Mucosa of rectum (tissue), 2 donors: ENCODE data around the gene NOX4.

Source experiments
- H3K27ac ChIP-seq, 2 donors: one replicate each; pipeline ENCODE4 v1.7.0; 2013; ENCODE audit warnings: inconsistent platforms in 2 of 2, low read depth in 2 of 2, low read length in 2 of 2
- H3K27me3 ChIP-seq, 2 donors: one replicate each; pipeline ENCODE4 v1.7.0; 2013; ENCODE audit warnings: low read length in 2 of 2; ENCODE audit not compliant: control insufficient read depth in 2 of 2, insufficient read depth in 2 of 2
- H3K36me3 ChIP-seq, 2 donors: one replicate each; pipeline ENCODE4 v1.7.0; 2013; ENCODE audit warnings: low read length in 2 of 2; ENCODE audit not compliant: control insufficient read depth in 2 of 2, insufficient read depth in 2 of 2
- H3K4me1 ChIP-seq, 2 donors: one replicate each; pipeline ENCODE4 v1.7.0; 2013; ENCODE audit warnings: low read length in 2 of 2, mild to moderate bottlenecking in 1 of 2; ENCODE audit not compliant: control insufficient read depth in 2 of 2, insufficient read depth in 2 of 2
- H3K4me3 ChIP-seq, 2 donors: one replicate each; pipeline ENCODE4 v1.7.0; 2013; ENCODE audit warnings: low read length in 2 of 2
- H3K9ac ChIP-seq, 2 donors: one replicate each; pipeline ENCODE4 v1.7.0; 2013; ENCODE audit warnings: low read length in 2 of 2, low read depth in 1 of 2, mild to moderate bottlenecking in 1 of 2
- H3K9me3 ChIP-seq, 2 donors: one replicate each; pipeline ENCODE4 v1.7.0; 2013; ENCODE audit warnings: low read length in 2 of 2; ENCODE audit not compliant: control insufficient read depth in 2 of 2
- donor health status: healthy.
- donor health status: Normal muscosa, but diverticular disease.

Gene NOX4

GRCh38 chr11:89477175-89477574 is 14.0 kb downstream of the NOX4 start:
- H3K27ac ChIP-seq = no peak overlapping the region
- no peak overlapping the region for H3K4me3 ChIP-seq
- no peaks in the 10 kb centered on the region for H3K36me3 ChIP-seq
- no peak overlapping the region for H3K9ac ChIP-seq
- no peaks in the 10 kb centered on the region for H3K9me3 ChIP-seq
- no peaks in the 10 kb centered on the region for H3K4me1 ChIP-seq
- no peaks in the 10 kb centered on the region for H3K27me3 ChIP-seq

GRCh38 chr11:89463266-89463780 is 27.9 kb downstream of the NOX4 start:
- H3K27me3 ChIP-seq = no peaks in the 10 kb centered on the region

GRCh38 chr11:89458716-89459115 is 32.5 kb downstream of the NOX4 start:
- H3K9me3 ChIP-seq = no peaks in the 10 kb centered on the region
- no peaks in the 10 kb centered on the region for H3K36me3 ChIP-seq
- no peak overlapping the region for H3K27ac ChIP-seq
- H3K4me1 ChIP-seq = no peaks in the 10 kb centered on the region
- no peak overlapping the region for H3K4me3 ChIP-seq
- H3K9ac ChIP-seq = no peak overlapping the region
- no peaks in the 10 kb centered on the region for H3K27me3 ChIP-seq

More at GRCh38 chr11:89463266-89463780, 27.9 kb downstream of the NOX4 start:
- Histone ChIP-seq H3K36me3 (no peaks in the 10 kb centered on the region), H3K4me3 (no peak overlapping the region), H3K9me3 (no peaks in the 10 kb centered on the region), H3K9ac (no peak overlapping the region), H3K27ac (no peak overlapping the region), H3K4me1 (no peaks in the 10 kb centered on the region)

- no peaks in the 10 kb centered on the region for H3K36me3 ChIP-seq
- no peaks in the 10 kb centered on the region for H3K27me3 ChIP-seq
- H3K9me3 ChIP-seq = no peaks in the 10 kb centered on the region
- no peaks in the 10 kb centered on the region for H3K4me1 ChIP-seq
- H3K9ac ChIP-seq = no peak overlapping the region
- no peak overlapping the region for H3K4me3 ChIP-seq
- H3K27ac ChIP-seq = no peak overlapping the region
Measured at GRCh38 chr11:89457190-89457589, 34.0 kb downstream of the NOX4 start.

- Histone ChIP-seq H3K27ac (no peak overlapping the region), H3K9me3 (no peaks in the 10 kb centered on the region), H3K36me3 (no peaks in the 10 kb centered on the region)
Measured at GRCh38 chr11:89456681-89457080, 34.5 kb downstream of the NOX4 start.

GRCh38 chr11:89452780-89453179 is 38.4 kb downstream of the NOX4 start:
- H3K36me3 ChIP-seq = no peaks in the 10 kb centered on the region
- H3K4me3 ChIP-seq = no peak overlapping the region
- no peaks in the 10 kb centered on the region for H3K27me3 ChIP-seq
- H3K9me3 ChIP-seq = no peaks in the 10 kb centered on the region
- H3K9ac ChIP-seq = no peak overlapping the region
- H3K27ac ChIP-seq = no peak overlapping the region
- H3K4me1 ChIP-seq = no peaks in the 10 kb centered on the region

More at GRCh38 chr11:89456681-89457080, 34.5 kb downstream of the NOX4 start:
- H3K4me1 ChIP-seq = no peaks in the 10 kb centered on the region
- H3K9ac ChIP-seq = no peak overlapping the region
- H3K4me3 ChIP-seq = no peak overlapping the region
- no peaks in the 10 kb centered on the region for H3K27me3 ChIP-seq

GRCh38 chr11:89447845-89448244 is 43.3 kb downstream of the NOX4 start:
- Histone ChIP-seq H3K4me3 (no peak overlapping the region), H3K9ac (no peak overlapping the region), H3K27me3 (no peaks in the 10 kb centered on the region), H3K4me1 (no peaks in the 10 kb centered on the region), H3K9me3 (no peaks in the 10 kb centered on the region), H3K36me3 (no peaks in the 10 kb centered on the region), H3K27ac (no peak overlapping the region)

GRCh38 chr11:89443361-89444322 is 47.5 kb downstream of the NOX4 start:
- H3K9ac ChIP-seq = no peak overlapping the region

GRCh38 chr11:89442801-89443200 is 48.4 kb downstream of the NOX4 start:
- H3K27ac ChIP-seq = no peak overlapping the region

More at GRCh38 chr11:89443361-89444322, 47.5 kb downstream of the NOX4 start:
- H3K4me3 ChIP-seq = no peak overlapping the region
- H3K36me3 ChIP-seq = no peaks in the 10 kb centered on the region
- no peaks in the 10 kb centered on the region for H3K9me3 ChIP-seq
- H3K4me1 ChIP-seq = no peaks in the 10 kb centered on the region
- no peaks in the 10 kb centered on the region for H3K27me3 ChIP-seq
- H3K27ac ChIP-seq = no peak overlapping the region

GRCh38 chr11:89441606-89442005 is 49.6 kb downstream of the NOX4 start:
- Histone ChIP-seq H3K9ac (no peak overlapping the region), H3K4me3 (no peak overlapping the region), H3K27ac (no peak overlapping the region), H3K4me1 (no peaks in the 10 kb centered on the region), H3K27me3 (no peaks in the 10 kb centered on the region), H3K36me3 (no peaks in the 10 kb centered on the region), H3K9me3 (no peaks in the 10 kb centered on the region)

More at GRCh38 chr11:89442801-89443200, 48.4 kb downstream of the NOX4 start:
- Histone ChIP-seq H3K36me3 (no peaks in the 10 kb centered on the region), H3K27me3 (no peaks in the 10 kb centered on the region), H3K9me3 (no peaks in the 10 kb centered on the region), H3K4me3 (no peak overlapping the region), H3K9ac (no peak overlapping the region), H3K4me1 (no peaks in the 10 kb centered on the region)
